Measurements from ENCODE around the gene EPN3.
A peak's percentile ranks its signal among the peaks of the same experiment; 100 is the strongest.

EPN3 gene

GRCh38 chr17:50588391-50589049 is 56.0 kb downstream of the EPN3 start:
- DNase-seq (ENCODE audit: low read depth, low spot score), result peak; percentile 63

- no peak for DNase-seq (ENCODE audit: low read depth, low spot score)
These were observed 56.7 kb downstream of the EPN3 start for GRCh38 chr17:50589095-50589705.

GRCh38 chr17:50590946-50591737 is 58.6 kb downstream of the EPN3 start:
- DNase-seq (ENCODE audit: low read depth, low spot score), result no peak

GRCh38 chr17:50593321-50593720 is 60.8 kb downstream of the EPN3 start:
- peak; percentile 86 for DNase-seq (ENCODE audit: low read depth, low spot score)
